IMR-90 (cell line): ENCODE results near the gene MCMBP.

Source experiments
- BHLHE40 ChIP-seq: fragments of 150-350 bp; IDR thresholded peaks from 2 replicates; pipeline ENCODE4 v1.6.1; 2016; ENCODE audit warnings: mild to moderate bottlenecking, low read depth, low read length
- CEBPB ChIP-seq: IDR thresholded peaks from 2 replicates; pipeline ENCODE4 v1.6.1; 2012; ENCODE audit warnings: low read depth, low read length, improper control_type of control experiment
- FOS ChIP-seq: fragments of 150-350 bp; IDR thresholded peaks from 2 replicates; pipeline ENCODE4 v1.6.1; 2016; ENCODE audit warnings: low read depth, low read length
- MXI1 ChIP-seq: IDR thresholded peaks from 2 replicates; pipeline ENCODE4 v1.6.1; 2012; ENCODE audit warnings: low read depth, mild to moderate bottlenecking, low read length, moderate library complexity, borderline replicate concordance
- POLR2A ChIP-seq: IDR thresholded peaks from 2 replicates; pipeline ENCODE4 v1.6.1; 2012; ENCODE audit warnings: mild to moderate bottlenecking, low read depth, low read length
- RAD21 ChIP-seq: IDR thresholded peaks from 2 replicates; pipeline ENCODE4 v1.6.1; 2012; ENCODE audit warnings: low read length, improper control_type of control experiment
- RCOR1 ChIP-seq: IDR thresholded peaks from 2 replicates; pipeline ENCODE4 v1.6.1; 2012; ENCODE audit warnings: mild to moderate bottlenecking, low read length, improper control_type of control experiment; ENCODE audit not compliant: insufficient replicate concordance
- TF ChIP-seq, protein P1 (sequence below): conservative IDR thresholded peaks from 2 replicates; pipeline ENCODE4 v1.5.1; 2012; ENCODE audit warnings: mild to moderate bottlenecking, low read depth, low read length, improper control_type of control experiment
- TF ChIP-seq, protein P2 (sequence below): fragments of 150-350 bp; IDR thresholded peaks from 2 replicates; pipeline ENCODE4 v1.6.1; 2017; ENCODE audit warnings: mild to moderate bottlenecking, antibody characterized with exemption, low read length, low read depth

DNA sequence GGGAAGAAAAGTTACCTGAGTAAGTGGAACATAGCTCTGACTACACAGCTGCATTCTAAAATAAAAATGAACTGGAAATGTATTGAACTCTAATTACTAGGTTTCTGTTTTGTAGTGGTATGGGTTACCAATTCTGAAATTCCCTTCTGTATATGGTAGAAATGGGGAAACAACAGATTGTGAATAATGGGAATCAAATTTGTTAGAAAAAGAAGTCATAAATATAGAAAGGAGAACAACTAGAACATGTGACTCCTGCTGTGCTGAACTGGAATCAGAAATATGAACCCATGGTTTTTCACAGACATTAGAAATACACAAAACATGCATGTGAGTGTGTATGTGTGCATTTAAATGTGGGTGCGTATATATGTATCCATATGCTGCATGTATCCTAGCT, 27.0 kb downstream of the MCMBP start:
- TF ChIP-seq, protein P1, sequence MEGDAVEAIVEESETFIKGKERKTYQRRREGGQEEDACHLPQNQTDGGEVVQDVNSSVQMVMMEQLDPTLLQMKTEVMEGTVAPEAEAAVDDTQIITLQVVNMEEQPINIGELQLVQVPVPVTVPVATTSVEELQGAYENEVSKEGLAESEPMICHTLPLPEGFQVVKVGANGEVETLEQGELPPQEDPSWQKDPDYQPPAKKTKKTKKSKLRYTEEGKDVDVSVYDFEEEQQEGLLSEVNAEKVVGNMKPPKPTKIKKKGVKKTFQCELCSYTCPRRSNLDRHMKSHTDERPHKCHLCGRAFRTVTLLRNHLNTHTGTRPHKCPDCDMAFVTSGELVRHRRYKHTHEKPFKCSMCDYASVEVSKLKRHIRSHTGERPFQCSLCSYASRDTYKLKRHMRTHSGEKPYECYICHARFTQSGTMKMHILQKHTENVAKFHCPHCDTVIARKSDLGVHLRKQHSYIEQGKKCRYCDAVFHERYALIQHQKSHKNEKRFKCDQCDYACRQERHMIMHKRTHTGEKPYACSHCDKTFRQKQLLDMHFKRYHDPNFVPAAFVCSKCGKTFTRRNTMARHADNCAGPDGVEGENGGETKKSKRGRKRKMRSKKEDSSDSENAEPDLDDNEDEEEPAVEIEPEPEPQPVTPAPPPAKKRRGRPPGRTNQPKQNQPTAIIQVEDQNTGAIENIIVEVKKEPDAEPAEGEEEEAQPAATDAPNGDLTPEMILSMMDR: no peak
- TF ChIP-seq RCOR1 (no peak), CEBPB (no peak), MXI1 (no peak), RAD21 (no peak), BHLHE40 (no peak), POLR2A (no peak), FOS (no peak)
- TF ChIP-seq, protein P2, sequence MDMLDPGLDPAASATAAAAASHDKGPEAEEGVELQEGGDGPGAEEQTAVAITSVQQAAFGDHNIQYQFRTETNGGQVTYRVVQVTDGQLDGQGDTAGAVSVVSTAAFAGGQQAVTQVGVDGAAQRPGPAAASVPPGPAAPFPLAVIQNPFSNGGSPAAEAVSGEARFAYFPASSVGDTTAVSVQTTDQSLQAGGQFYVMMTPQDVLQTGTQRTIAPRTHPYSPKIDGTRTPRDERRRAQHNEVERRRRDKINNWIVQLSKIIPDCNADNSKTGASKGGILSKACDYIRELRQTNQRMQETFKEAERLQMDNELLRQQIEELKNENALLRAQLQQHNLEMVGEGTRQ: no peak
